Caco-2 (cell line): ENCODE measurements around the gene ATG16L2. TPM values are rescaled to one million over a fixed set of nuclear protein-coding genes. Genes with fewer than 3 reads are reported as not detected.

Experiments
- BruUV-seq: library from RNA; stranded (reverse); fragments of 400-500 nt; replicated peaks from 2 replicates; lab custom pipeline; 2021; lab: Mats Ljungman, UMichigan
- CTCF ChIA-PET: fragments of 300-600 bp; sonication (Branson Sonifier 250); formaldehyde crosslinking; loops from one replicate; lab custom pipeline; 2022; ENCODE audit warnings: antibody characterized with exemption; lab: Charles Lee
- POLR2A ChIA-PET: fragments of 300-600 bp; sonication (Branson Sonifier 250); formaldehyde crosslinking; loops from one replicate; lab custom pipeline; 2022; ENCODE audit warnings: antibody characterized with exemption; lab: Charles Lee
- DNase-seq, 2 experiments: peaks; one replicate each; pipeline versions ENCODE4 v3.0.0 to v3.0.0-alpha.2; 2020 to 2022
- H3K27me3 ChIP-seq: replicated peaks from 2 replicates; pipeline ENCODE4 v1.6.0; 2011; ENCODE audit warnings: low read length; ENCODE audit not compliant: control insufficient read depth, insufficient read depth
- H3K36me3 ChIP-seq: 2 replicates; pipeline ENCODE4 v1.5.1; 2011; ENCODE audit warnings: low read length; ENCODE audit not compliant: control insufficient read depth, insufficient read depth
- H3K4me1 ChIP-seq: fragments of 250-450 bp; sonication (Bioruptor Pico); 2 replicates; pipeline ENCODE4 v1.5.1; 2020; ENCODE audit warnings: mild to moderate bottlenecking
- H3K4me3 ChIP-seq: 2 replicates; pipeline ENCODE4 v1.5.1; 2011; ENCODE audit warnings: low read depth, mild to moderate bottlenecking, control low read depth, low read length
- H3K9me3 ChIP-seq: fragments of 250-450 bp; sonication (Bioruptor Pico); 2 replicates; pipeline ENCODE4 v1.5.1; 2020; ENCODE audit warnings: mild to moderate bottlenecking, moderate library complexity
- H3K27ac Mint-ChIP-seq: one replicate; pipeline ENCODE4 v1.8.0; 2022; ENCODE audit warnings: mixed read lengths; ENCODE audit not compliant: unreplicated experiment
- H3K27me3 Mint-ChIP-seq: one replicate; pipeline ENCODE4 v1.8.0; 2022; ENCODE audit warnings: mixed read lengths; ENCODE audit not compliant: insufficient read depth, unreplicated experiment
- H3K36me3 Mint-ChIP-seq: one replicate; pipeline ENCODE4 v1.8.0; 2022; ENCODE audit warnings: mild to moderate bottlenecking, mixed read lengths; ENCODE audit not compliant: insufficient read depth, unreplicated experiment
- H3K4me1 Mint-ChIP-seq: one replicate; pipeline ENCODE4 v1.8.0; 2022; ENCODE audit warnings: low read depth, mixed read lengths; ENCODE audit not compliant: unreplicated experiment
- H3K4me3 Mint-ChIP-seq: one replicate; pipeline ENCODE4 v1.8.0; 2022; ENCODE audit warnings: mild to moderate bottlenecking, moderate library complexity, mixed read lengths; ENCODE audit not compliant: unreplicated experiment
- H3K9me3 Mint-ChIP-seq: one replicate; pipeline ENCODE4 v1.8.0; 2022; ENCODE audit warnings: mixed read lengths; ENCODE audit not compliant: unreplicated experiment
- CTCF ChIP-seq, 2 experiments: fragments of 200-600 bp in 1 of 2; IDR thresholded peaks; 1 replicate in 1 of 2; 2 replicates in 1 of 2; pipeline versions ENCODE4 v1.5.1 to v1.8.0; 2011 to 2022; ENCODE audit warnings: antibody characterized with exemption in 1 of 2, control low read depth in 1 of 2, inconsistent platforms in 1 of 2, low read depth in 1 of 2, low read length in 1 of 2, mild to moderate bottlenecking in 1 of 2, moderate library complexity in 1 of 2; ENCODE audit not compliant: insufficient read depth in 1 of 2, severe bottlenecking in 1 of 2, unreplicated experiment in 1 of 2
- intact Hi-C: fragments of 100-400 bp; cut with micrococcal nuclease; formaldehyde crosslinking; loops from one replicate; pipeline ENCODE4 v1.10.0; 2022; ENCODE audit not compliant: unreplicated experiment
- total RNA-seq: library from RNA; stranded (reverse); gene quantifications from 2 replicates; pipeline ENCODE4 v1.2.3, GENCODE V29; 2022

ATG16L2 gene
- total RNA-seq, 1 experiment from 2014 or later, result 19.3 TPM

DNA sequence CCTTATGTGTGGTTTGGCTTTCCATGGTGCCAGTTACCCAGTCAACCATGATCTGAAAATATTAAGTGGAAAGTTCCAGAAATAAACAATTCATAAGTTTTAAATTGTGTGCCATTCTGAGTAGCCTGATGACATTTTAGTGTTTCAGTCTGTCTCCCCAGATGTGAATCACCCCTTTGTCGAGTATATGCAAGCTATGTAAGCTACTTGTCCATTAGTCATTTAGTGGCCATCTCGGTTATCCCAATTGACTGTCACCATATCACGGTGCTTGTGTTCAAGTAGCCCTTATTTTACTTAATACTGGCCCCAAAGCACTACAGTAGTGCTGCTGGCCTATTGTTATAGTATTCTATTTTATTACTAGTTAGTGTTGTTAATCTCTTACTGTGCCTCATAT, 44.9 kb downstream of the ATG16L2 start:
- Mint-ChIP-seq H3K4me1 (no peaks in the 10 kb centered on the region), H3K36me3 (no peaks in the 10 kb centered on the region), H3K4me3 (no peak overlapping the region), H3K27ac (no peak overlapping the region), H3K9me3 (no peaks in the 10 kb centered on the region), H3K27me3 (no peaks in the 10 kb centered on the region)
- no peak for DNase-seq
- Histone ChIP-seq H3K9me3 (no peaks in the 10 kb centered on the region), H3K4me3 (no peak overlapping the region), H3K27me3 (no peaks in the 10 kb centered on the region), H3K4me1 (no peaks in the 10 kb centered on the region), H3K36me3 (no peaks in the 10 kb centered on the region)
- no peak for TF ChIP-seq CTCF (IDR thresholded peaks at IDR 0.05; ENCODE audit: insufficient read depth in 1 of 2, low read depth in 1 of 2, low read length in 1 of 2, severe bottlenecking in 1 of 2, unreplicated experiment in 1 of 2)
- BruUV-seq, result no TSS peak
- intact Hi-C loops, result no loop called here
- ChIA-PET POLR2A (no interaction called here), CTCF (no interaction called here)

GRCh38 chr11:72860010-72860409, 45.8 kb downstream of the ATG16L2 start:
- intact Hi-C loops, result no loop called here
- Mint-ChIP-seq H3K36me3 (no peaks in the 10 kb centered on the region), H3K27ac (no peak overlapping the region), H3K27me3 (no peaks in the 10 kb centered on the region), H3K4me1 (no peaks in the 10 kb centered on the region), H3K9me3 (no peaks in the 10 kb centered on the region), H3K4me3 (no peak overlapping the region)
- Histone ChIP-seq H3K27me3 (no peaks in the 10 kb centered on the region), H3K4me3 (no peak overlapping the region), H3K4me1 (no peaks in the 10 kb centered on the region), H3K9me3 (no peaks in the 10 kb centered on the region), H3K36me3 (no peaks in the 10 kb centered on the region)
- DNase-seq, result no peak
- no TSS peak for BruUV-seq
- no peak for TF ChIP-seq CTCF (IDR thresholded peaks at IDR 0.05; ENCODE audit: insufficient read depth in 1 of 2, low read depth in 1 of 2, low read length in 1 of 2, severe bottlenecking in 1 of 2, unreplicated experiment in 1 of 2)
- CTCF ChIA-PET, result no interaction called here
- POLR2A ChIA-PET, result no interaction called here

DNA sequence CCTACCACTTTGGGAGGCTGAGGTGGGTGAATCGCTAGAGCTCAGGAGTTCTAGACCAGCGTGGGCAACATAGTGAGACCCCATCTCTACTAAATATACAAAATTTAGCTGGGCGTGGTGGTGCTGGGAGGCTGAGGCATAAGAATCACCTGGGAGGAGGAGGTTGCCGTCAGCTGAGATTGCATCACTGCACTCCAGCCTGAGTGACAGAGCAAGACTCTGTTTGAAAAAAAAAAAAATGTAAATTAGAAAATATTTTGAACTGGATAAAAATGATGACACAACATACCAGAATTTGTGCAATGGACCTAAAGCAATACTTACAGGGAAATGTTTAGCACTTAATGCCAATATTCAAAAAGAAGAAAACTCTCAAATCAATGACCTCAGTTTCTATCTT, 46.4 kb downstream of the ATG16L2 start:
- no peaks in the 10 kb centered on the region for H3K9me3 Mint-ChIP-seq
- Histone ChIP-seq H3K27me3 (no peaks in the 10 kb centered on the region), H3K4me3 (no peak overlapping the region), H3K9me3 (no peaks in the 10 kb centered on the region), H3K36me3 (no peaks in the 10 kb centered on the region), H3K4me1 (no peaks in the 10 kb centered on the region)
- no peak overlapping the region for H3K27ac Mint-ChIP-seq
- TF ChIP-seq CTCF (IDR thresholded peaks at IDR 0.05; ENCODE audit: insufficient read depth in 1 of 2, low read depth in 1 of 2, low read length in 1 of 2, severe bottlenecking in 1 of 2, unreplicated experiment in 1 of 2), result no peak
- H3K36me3 Mint-ChIP-seq, result no peaks in the 10 kb centered on the region
- no peak overlapping the region for H3K4me3 Mint-ChIP-seq
- DNase-seq, result no peak
- intact Hi-C loops, result no loop called here
- H3K27me3 Mint-ChIP-seq, result no peaks in the 10 kb centered on the region
- ChIA-PET CTCF (no interaction called here), POLR2A (no interaction called here)
- BruUV-seq, result no TSS peak
- no peaks in the 10 kb centered on the region for H3K4me1 Mint-ChIP-seq
